GM12864 (cell line): ENCODE measurements around the gene MEF2D.

Experiments
- DNase-seq: peaks from one replicate; pipeline ENCODE4 v3.0.0-alpha.2; 2011; ENCODE audit warnings: low read depth
- H3K4me3 ChIP-seq: 2 replicates; pipeline ENCODE4 v1.5.1; 2011; ENCODE audit warnings: mild to moderate bottlenecking, low read depth, low read length, control low read depth
- TF ChIP-seq, protein P1 (sequence below): IDR thresholded peaks from 2 replicates; pipeline ENCODE4 v1.5.1; 2011; ENCODE audit warnings: low read depth, mild to moderate bottlenecking, moderate library complexity, low read length, control low read depth, inconsistent platforms; ENCODE audit errors: missing control alignments

The MEF2D gene

DNA sequence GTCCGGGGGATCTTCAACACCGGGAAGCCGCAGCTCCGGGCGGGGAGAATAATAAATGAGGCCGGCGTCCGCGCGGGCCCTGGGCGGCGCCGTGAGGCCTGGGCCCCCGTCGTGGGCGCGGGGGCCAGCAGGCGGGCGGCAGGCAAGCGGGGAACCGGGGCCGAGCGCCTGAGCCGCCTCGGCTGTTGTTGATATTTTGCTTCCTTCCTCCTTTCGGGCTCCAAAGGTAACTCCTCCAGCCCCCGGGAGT is at the start of gene MEF2D:
Gene MEF2D, minus strand, starts transcription at position 233 of the 250 bp plus-strand sequence. CDS start 17,483 bp downstream, outside the sequence.
- TF ChIP-seq, protein P1, sequence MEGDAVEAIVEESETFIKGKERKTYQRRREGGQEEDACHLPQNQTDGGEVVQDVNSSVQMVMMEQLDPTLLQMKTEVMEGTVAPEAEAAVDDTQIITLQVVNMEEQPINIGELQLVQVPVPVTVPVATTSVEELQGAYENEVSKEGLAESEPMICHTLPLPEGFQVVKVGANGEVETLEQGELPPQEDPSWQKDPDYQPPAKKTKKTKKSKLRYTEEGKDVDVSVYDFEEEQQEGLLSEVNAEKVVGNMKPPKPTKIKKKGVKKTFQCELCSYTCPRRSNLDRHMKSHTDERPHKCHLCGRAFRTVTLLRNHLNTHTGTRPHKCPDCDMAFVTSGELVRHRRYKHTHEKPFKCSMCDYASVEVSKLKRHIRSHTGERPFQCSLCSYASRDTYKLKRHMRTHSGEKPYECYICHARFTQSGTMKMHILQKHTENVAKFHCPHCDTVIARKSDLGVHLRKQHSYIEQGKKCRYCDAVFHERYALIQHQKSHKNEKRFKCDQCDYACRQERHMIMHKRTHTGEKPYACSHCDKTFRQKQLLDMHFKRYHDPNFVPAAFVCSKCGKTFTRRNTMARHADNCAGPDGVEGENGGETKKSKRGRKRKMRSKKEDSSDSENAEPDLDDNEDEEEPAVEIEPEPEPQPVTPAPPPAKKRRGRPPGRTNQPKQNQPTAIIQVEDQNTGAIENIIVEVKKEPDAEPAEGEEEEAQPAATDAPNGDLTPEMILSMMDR, result no peak
- DNase-seq, result no peak
- H3K4me3 ChIP-seq, result peak within 1 kb of the TSS; percentile 89

DNA sequence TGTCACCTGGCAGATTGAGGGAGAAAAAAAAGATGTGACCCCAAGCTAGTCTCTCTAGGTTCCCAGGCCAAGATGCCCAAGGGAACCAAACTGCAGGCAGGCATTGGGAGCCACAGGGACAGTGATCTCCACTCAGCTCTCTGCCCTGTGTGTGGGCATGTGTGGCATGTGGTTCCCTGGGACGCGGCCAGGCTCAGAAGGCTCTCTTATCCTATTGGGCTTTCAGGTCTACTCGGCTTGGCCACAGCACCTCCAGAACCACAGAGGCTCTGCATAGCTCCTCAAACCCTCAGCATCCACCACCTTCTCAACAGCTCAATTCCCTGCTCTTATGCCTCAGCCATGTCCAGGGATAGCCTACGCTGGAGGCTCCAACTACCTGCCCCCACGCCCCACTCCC is 49.8 kb upstream of the MEF2D start:
- no peak overlapping the region for H3K4me3 ChIP-seq
- no peak for DNase-seq

DNA sequence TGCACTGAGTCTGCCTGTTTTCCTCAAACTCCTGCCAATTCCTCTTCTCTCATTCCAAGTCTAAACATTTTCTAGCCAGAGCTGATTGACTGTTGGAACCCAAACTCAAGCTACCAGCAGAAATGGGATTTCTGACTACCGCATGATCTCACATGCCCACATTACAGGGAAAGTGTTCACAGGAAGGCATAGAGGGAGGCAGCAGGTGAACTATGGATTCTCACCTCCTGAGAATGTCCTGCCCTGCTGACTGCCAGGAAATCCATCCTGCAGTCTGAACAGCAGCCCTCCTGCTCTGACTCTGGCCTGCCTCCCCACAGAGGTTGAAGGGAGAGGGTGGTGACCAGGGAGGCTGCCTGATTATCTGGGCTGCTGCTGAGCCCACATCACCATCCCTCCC is 49.3 kb upstream of the MEF2D start:
- no peak overlapping the region for H3K4me3 ChIP-seq
- no peak for DNase-seq
- TF ChIP-seq, protein P1, result no peak

More for the DNA sequence above, 49.8 kb upstream of the MEF2D start:
- TF ChIP-seq, protein P1, result no peak

DNA sequence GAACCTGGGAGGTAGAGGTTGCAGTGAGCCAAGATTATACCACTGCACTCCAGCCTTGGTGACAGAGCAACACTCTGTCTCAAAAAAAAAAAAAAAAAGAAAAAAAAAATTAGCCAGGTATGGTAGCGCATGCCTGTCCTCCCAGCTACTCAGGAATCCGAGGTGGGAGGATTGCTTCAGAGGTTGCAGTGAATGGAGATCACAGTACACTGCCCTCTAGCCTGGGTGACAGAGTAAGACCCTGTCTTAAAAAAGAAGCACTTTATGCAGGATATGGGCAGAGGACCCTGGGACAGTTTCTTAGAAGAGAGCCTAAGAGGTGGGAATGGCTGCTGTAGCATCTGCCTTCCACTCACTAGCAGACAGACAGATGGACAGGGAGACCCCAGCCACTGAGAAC is 48.8 kb upstream of the MEF2D start:
- H3K4me3 ChIP-seq, result no peak overlapping the region
- DNase-seq, result no peak
- TF ChIP-seq, protein P1, result no peak

DNA sequence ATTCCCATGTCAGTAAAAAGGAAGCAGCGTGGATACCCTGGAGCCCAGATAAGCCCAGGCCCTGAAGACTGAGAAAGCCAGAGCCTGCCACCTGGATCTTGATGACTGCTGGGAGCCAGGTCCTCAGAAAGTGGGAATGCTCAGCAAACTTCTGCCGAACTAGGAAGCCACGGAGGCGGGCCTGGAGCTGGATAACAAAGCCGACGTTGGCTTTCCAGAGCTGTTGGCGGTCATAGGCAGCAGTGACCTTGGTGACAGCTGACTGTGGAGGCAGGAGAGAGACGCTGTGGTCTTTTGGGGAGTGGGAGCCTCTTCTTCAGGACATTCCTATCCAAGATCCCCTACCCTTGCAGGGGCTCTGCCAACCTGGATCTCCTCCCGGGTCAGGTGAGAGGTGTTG is 47.4 kb upstream of the MEF2D start:
- TF ChIP-seq, protein P1, result no peak
- H3K4me3 ChIP-seq, result no peak overlapping the region
- DNase-seq, result no peak

DNA sequence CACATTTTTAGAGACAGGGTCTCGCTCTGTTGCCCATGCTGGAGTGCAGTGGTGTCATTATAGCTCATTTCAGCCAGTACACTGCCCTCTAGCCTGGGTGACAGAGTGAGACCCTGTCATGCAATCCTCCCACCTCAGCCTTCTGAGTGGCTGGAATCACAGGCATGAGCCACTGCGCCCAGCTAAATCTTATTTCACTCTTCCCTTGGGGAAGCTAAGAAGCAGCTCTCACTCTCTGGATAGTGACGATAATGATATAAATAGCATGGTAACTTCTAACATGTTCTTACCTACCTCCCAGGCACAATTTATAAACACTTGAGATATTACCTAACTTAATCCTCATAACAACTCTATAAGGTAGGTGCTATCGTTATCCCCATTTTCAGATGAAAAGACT is 46.9 kb upstream of the MEF2D start:
- TF ChIP-seq, protein P1, result no peak
- H3K4me3 ChIP-seq, result no peak overlapping the region
- DNase-seq, result no peak

DNA sequence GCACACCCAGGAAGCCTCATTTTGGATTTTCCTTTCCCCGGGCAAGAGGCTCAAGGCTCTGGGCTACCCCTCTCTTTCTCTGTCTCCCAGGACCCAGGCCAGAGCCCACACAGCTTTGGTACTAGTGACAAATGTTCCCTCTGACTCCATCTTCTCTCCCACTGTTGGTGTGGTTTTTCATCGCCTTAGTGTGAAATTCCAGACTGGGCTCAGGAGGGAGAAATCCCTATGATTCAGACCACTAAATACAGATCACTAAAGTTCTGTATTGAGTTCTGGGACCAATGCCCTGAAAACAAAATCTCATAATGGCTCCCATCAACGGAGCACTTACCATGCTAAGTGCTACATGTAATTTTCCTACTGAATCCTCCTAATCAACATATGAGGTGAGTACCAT is 45.7 kb upstream of the MEF2D start:
- H3K4me3 ChIP-seq, result no peak overlapping the region
- TF ChIP-seq, protein P1, result no peak
- DNase-seq, result no peak
